DND-41 (cell line): ENCODE data around the gene EFNA4.
A peak's percentile ranks its signal among the peaks of the same experiment; 100 is the strongest.

ENCODE experiments used
- EZH2 ChIP-seq: IDR thresholded peaks from 3 replicates; pipeline ENCODE4 v1.6.1; 2012; ENCODE audit warnings: borderline replicate concordance, low read depth, mild to moderate bottlenecking, moderate library complexity, low read length, inconsistent platforms; ENCODE audit not compliant: severe bottlenecking
- TF ChIP-seq, protein P1 (sequence below): IDR thresholded peaks from 2 replicates; pipeline ENCODE4 v1.5.1; 2012; ENCODE audit warnings: borderline replicate concordance, low read length, moderate library complexity, mild to moderate bottlenecking; ENCODE audit not compliant: poor library complexity, severe bottlenecking; ENCODE audit errors: extremely low read depth

GRCh38 chr1:155051342-155051776 lies 12.2 kb upstream of the EFNA4 start:
- TF ChIP-seq, protein P1, sequence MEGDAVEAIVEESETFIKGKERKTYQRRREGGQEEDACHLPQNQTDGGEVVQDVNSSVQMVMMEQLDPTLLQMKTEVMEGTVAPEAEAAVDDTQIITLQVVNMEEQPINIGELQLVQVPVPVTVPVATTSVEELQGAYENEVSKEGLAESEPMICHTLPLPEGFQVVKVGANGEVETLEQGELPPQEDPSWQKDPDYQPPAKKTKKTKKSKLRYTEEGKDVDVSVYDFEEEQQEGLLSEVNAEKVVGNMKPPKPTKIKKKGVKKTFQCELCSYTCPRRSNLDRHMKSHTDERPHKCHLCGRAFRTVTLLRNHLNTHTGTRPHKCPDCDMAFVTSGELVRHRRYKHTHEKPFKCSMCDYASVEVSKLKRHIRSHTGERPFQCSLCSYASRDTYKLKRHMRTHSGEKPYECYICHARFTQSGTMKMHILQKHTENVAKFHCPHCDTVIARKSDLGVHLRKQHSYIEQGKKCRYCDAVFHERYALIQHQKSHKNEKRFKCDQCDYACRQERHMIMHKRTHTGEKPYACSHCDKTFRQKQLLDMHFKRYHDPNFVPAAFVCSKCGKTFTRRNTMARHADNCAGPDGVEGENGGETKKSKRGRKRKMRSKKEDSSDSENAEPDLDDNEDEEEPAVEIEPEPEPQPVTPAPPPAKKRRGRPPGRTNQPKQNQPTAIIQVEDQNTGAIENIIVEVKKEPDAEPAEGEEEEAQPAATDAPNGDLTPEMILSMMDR, result no peak
- TF ChIP-seq EZH2, result peak; percentile 55
